Stimulated activated CD8-positive, alpha-beta memory T cell treated with anti-CD3 and anti-CD28 coated beads, Interleukin-15, amount 100 ng/mL, for 4 hours (primary cell): ENCODE results near the gene EVL.
"Not testable (repeated sequence)": the region's sequence is repeated elsewhere in the genome, so short reads cannot be mapped to it uniquely, and the experiment has no call there.

Experiments used
- DNase-seq, 2 donors: peaks; one replicate each; pipeline ENCODE4 v3.0.0-alpha.2; 2020; ENCODE audit warnings: low read depth in 2 of 2

Gene EVL

GRCh38 chr14:100146531-100147091 lies 81.4 kb downstream of the EVL start:
- DNase-seq = no peak

- DNase-seq = peak; percentile 40 to 41
Observed at GRCh38 chr14:100147181-100147631, 82.0 kb downstream of the EVL start.

GRCh38 chr14:100147691-100148464 lies 82.7 kb downstream of the EVL start:
- no peak for DNase-seq

DNA sequence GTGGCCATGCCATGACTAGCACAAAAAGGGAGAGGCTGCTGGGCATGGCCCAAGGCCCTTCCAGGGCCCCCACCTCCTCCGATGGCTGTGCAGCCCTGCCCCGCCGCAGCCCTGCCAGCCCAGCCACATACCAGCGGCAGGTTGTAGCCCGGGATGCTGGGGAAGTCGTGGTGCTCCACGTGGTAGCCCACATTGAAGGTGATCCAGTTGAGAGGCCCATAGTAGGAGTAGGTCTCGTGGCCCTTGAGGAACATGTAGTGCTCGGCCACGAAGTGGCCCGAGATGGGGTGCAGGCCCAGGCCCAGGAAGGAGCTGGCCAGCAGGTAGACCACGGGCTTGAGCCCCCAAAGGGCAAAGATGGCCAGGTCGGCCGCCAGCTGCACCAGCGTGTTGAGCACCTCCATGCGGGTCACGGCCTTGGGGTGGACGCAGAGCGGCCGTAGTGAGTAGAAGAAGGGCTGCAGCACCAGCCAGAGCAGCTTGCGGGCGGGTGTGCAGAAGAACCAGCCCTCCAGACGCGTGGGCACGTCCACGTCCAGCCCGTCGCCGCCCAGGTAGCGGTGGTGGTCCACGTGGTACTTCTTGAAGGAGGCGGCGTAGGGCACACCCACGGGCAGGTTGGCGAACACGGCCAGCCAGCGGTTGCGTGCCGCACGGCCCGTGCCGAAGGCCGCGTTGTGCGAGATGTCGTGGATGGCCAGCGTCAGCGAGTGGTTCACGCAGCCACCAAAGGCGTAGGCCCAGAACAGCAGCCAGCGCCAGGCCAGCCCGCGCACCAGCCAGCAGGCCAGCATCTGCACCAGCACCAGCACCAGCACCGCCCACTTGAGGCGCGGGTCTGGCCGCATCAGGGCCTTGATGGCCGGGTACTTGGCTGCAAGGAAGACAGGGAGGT lies 83.9 kb downstream of the EVL start:
- DNase-seq = no peak

GRCh38 chr14:100149851-100150611 lies 84.8 kb downstream of the EVL start:
- no peak for DNase-seq

DNA sequence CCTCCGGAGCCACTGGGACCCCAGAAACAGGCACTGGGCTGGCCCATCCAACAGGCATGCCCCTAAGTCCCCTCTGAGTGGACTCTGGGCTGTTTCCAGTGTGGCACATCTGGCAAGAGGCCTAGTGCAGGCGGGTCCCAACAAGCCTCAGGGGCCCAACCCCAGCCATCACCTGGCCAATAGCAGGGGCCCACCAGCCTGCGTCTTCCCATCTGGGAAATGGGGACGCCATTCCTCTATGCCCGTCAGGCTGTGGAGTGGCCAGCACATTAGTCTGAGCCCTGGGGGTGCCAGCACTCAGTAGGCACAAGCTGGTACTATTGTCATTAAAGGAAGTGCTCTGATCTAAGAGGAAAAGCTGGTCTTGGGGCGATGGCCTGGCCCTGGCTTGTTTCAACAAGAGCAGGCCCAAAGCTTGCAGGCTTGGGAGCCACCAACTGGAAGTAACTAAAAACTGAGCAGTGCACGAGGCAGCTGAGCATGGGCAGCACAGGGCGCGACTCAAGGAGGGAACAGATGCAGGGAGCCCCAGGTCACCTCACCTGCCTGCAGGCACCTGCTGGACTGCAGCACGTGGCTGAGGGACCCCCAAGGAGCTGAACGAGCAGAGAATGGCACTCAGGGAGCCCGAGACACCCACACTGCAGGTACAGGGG lies 85.8 kb downstream of the EVL start:
- DNase-seq = no peak

DNA sequence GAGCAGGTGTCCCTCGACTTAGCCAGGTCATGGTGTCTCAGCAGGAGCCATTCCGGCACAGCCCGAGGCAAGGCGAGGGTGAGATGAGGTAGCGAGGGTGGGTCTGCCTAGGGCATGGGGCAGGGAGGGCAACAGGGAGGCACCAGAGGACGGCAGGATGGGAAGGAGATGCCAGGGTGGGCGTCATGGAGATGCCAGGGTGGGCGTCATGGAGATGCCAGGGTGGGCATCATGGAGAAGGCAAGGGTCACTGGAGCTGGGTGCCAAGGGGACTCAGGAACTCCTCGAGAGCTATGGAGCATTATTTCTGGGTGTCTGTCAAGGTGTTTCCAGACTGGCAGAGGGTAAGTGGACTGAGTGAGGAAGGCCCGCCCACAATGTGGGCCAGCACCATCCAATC lies 86.9 kb downstream of the EVL start:
- no peak for DNase-seq

GRCh38 chr14:100153560-100153959 lies 88.3 kb downstream of the EVL start:
- DNase-seq = no peak

DNA sequence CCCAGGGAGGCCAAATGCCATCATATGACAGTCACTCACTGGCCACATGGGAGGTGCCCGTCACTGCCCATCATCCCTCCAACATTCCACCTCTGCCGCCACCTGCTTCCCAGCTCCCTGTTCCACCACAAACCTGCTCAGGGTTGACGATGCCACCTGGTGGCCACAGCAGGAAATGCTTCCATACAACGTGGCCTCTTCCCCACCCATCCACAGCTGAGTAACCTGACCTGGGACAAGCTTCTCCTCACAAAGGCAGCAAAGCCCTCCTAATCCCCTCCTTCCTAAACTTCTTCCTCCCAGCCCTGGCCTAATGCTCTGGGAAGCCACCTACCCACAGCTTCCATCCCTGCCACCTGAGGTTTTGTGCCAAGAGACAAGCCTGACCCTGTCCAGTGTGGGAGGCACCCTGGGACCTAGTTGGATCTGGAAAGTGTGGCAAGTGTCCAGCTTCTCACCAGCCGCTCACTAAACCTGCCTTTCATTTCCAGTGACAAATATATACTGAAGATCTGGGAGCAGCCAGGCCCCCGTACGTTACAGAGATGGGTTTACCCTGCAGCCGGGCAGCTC lies 89.9 kb downstream of the EVL start:
- DNase-seq = no peak

DNA sequence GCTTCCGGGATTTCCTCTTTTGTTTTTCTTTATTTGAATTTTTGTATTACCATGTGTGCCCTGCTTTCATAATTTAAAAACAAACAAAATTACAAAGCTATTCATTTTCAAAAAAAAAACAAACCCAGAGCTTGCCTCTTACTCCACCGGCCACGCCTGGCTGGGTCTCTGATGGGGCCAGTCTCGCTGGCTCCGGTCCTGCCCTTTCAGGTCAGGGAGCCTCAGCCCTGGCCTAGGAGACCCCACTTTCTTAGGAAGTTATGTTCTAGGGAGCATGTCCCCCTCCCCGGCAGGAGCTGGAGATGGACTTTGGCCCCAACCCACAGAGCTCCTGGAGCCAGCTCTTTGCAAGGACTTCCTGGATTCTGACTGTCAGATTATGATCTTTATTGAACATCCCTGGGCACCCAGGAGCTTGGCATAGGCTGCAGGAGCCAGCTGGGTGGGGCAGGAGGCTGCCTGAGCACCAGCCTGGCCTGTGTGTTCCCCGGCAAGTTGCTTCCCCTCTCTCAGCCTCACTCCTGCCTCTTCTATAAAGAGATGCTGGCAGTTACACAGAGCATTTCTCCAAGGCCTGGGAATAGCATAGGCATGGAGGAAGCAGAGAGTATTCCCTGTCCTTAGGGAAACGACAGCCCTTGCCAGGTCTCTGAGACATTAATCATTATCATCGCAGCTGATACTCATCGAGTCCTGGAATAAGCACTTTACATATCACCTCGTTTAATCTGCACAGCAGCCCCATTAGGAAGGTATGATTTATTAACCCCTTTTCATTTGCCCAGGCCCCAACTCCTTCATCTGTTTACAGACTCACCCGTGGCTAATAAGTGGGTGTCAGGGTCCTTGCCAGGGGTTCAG lies 90.8 kb downstream of the EVL start:
- DNase-seq = no peak

DNA sequence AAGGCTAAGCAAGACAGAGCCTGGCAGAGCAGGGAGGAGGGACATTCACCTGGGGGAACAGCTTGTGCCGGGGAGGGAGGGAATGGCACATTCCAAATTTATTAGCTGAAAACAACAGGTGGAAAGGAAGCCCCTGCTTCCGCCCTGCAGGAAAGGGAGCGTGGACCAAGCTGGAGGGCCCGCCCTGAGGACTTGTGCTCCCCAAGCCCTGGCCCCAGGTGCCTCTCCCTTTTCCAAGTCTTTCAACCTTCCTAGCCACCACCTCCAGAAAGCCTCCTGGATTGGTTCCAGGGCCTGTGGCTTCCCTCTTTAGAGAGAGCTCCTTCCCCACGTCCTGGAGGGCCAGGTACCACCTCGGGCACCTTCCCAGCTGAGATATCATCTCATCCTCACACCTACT lies 91.6 kb downstream of the EVL start:
- DNase-seq = no peak

DNA sequence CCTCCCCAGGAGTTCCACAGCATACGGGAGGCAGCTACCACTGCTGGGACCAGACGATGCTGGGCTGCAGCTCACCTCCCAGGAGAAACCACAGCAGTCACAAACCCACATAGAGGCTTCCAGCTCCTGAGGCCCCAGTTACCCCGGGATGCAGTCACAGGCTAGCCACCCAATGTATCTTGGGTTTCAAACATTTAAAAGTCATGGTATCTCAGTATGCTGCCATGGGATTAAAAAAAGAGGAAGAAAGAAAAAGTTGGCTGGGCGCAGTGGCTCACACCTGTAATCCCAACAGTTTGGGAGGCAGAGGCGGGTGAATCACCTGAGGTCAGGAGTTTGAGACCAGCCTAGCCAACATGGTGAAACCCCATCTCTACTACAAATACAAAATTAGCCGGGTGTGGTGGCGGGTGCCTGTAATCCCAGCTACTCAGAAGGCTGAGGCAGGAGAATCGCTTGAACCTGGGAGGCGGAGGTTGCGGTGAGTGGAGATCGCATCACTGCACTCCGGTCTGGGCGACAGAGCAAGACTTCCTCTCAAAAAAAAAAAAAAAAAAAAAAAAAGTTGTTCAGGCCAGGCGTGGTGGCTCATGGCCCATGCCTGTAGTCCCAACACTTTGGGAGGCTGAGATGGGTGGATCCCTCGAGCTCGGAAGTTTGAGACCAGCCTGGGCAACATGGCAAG lies 92.5 kb downstream of the EVL start:
- DNase-seq = not testable (repeated sequence)

GRCh38 chr14:100158566-100159093 lies 93.4 kb downstream of the EVL start:
- DNase-seq = no peak

DNA sequence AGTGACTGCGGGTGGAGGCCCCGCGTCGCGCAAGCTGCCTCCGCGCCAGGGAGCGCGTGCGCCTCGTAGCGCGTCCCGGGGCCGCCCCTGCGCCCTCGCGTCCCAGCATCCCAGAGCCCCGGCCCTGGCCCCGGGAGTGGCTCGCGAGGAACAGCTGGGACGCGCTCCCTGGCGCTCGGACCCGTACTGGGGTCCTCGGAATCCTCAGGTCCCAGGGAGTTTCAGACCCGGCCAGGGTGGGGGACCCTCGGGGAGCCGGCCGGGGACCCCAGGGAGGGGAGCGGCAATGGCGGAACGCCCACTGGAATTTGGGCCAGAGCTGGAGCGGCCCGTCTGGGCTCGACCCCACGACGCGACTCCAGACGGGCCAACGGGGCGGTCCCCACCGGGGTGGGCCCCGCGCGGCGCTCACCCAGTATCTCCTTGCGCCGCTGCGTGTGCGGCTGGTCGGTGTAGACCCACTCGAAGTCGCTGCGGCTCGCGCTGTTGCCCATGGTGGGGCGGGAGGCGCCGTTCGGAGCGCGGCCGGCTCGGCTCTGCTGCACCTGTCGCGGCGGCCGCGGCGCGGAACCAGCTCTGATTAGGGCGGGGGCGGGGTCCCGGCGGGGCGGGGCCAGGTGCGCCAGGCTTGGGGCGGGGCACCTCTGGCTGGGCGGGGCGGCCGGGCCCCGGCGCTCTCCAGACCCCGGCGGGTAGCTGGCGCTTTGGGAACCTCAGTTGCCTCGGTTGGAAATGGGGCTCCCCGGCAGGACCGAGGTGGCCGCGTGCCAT lies 94.1 kb downstream of the EVL start, which contains the start of gene DEGS2:
Gene DEGS2, minus strand, starts transcription at position 552 of the 771 bp plus-strand sequence. Its CDS starts 58 bp downstream, at position 494.
- peak in 1 of 2 donors; percentile 27 for DNase-seq

DNA sequence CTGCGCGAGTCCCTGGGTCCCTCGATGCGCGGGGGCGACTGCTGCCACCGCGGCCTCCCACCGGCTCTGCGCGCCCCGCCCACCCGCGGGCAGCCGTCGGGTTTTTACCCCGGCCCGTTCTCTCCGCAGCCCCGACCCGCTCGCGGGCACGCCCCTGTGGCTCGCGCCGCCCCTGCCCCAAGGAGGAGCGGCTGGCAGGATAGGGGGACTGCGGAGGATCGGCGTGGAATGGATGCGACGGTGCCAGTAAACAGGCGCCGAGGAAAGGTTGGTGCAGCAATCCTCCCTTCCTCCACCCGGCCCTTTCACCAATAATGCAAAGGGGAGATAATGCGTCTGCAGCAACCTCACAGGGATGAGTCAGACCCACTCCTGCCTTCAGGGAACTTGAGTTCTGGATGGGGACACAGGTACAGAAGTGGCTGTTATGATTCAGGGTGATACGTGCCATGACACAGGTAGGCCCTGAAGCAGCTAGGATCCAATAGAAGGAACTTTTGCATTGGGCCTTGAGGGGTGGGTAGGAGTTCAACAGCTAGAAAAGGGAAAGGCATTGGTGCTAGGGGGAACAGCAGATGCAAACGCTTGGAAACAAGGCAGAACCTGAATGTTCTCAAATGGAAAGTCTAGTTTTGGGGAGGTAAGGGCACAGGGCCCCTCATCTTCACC lies 94.8 kb downstream of the EVL start:
- no peak for DNase-seq

DNA sequence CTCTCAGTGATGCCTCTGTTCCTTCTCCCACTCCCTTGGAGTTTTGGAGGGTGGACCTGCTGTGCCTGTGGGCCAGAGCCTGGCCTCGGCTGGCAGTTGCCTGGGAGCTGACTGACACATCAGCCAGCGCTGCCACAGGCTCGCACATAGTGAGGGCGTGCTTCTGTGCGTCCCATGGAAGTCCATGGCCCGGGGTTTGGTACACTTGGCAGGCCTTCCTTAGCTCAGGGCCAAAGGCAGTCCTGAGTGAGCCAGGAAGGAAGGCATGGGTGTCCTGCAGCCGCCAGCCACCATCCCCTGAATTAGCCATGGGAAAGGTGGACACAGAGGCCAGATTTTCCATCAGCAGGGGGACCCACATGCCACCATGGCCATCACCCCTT lies 95.3 kb downstream of the EVL start:
- DNase-seq = no peak

- DNase-seq = no peak
Observed at GRCh38 chr14:100165376-100165775, 100.2 kb downstream of the EVL start.
